Measurements from ENCODE around the gene NTPCR. TPM values are rescaled to one million over a fixed set of nuclear protein-coding genes. Genes with fewer than 3 reads are reported as not detected.
A peak's percentile ranks its signal among the peaks of the same experiment; 100 is the strongest.

NTPCR gene
- total RNA-seq, 2 experiments from 2014 or later = 41.7 to 45.0 TPM

DNA sequence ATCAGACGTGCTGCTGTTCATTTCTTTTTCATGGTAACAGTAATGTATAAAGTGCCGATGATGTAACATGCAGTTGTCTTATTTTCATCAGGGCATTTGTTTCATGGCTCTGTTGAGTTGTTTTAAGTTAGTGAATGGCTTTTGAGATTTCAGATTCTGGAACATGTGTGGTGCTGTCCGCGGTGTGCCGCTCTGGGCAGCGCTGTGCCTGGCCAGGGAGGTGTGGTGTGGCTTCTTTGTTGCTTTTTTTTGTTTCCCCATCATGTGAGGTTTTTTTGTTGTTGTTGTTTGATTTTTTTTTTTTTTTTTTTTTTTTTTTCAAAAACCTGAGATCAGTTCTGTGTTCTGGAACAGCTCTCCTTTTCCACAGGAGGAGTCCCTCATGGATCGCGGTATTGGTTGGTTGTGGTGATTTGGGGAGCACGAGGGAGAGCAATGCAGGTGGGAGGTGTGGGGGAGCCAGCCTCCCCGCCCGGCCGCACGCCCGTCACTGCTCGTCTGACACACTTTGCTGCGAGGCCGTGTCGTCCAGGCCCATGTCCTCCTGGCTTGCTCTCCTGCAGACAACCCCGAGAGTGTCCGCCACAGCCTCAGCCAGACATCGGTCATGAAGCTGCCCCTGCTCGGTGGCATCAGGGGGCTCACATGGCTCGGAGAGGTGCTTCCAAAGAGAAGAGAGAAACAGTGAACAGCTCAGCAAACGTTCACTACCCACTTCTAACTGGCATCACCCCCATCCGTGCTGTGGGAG is 33.6 kb downstream of the NTPCR start:
- peak overlapping the region; percentile 28 for H3K27ac Mint-ChIP-seq
- peaks cover 5% of the 10 kb centered on the region for H3K36me3 Mint-ChIP-seq
- intact Hi-C loops (cut with micrococcal nuclease) = no loop called here
- CTCF ChIA-PET = no interaction called here
- H3K4me3 Mint-ChIP-seq = no peak overlapping the region
- H3K4me1 Mint-ChIP-seq (ENCODE audit: low read depth) = peaks cover 3% of the 10 kb centered on the region
- POLR2A ChIA-PET = no interaction called here
- no peaks in the 10 kb centered on the region for H3K9me3 Mint-ChIP-seq
- no peak for DNase-seq
- H3K27me3 Mint-ChIP-seq = no peaks in the 10 kb centered on the region

DNA sequence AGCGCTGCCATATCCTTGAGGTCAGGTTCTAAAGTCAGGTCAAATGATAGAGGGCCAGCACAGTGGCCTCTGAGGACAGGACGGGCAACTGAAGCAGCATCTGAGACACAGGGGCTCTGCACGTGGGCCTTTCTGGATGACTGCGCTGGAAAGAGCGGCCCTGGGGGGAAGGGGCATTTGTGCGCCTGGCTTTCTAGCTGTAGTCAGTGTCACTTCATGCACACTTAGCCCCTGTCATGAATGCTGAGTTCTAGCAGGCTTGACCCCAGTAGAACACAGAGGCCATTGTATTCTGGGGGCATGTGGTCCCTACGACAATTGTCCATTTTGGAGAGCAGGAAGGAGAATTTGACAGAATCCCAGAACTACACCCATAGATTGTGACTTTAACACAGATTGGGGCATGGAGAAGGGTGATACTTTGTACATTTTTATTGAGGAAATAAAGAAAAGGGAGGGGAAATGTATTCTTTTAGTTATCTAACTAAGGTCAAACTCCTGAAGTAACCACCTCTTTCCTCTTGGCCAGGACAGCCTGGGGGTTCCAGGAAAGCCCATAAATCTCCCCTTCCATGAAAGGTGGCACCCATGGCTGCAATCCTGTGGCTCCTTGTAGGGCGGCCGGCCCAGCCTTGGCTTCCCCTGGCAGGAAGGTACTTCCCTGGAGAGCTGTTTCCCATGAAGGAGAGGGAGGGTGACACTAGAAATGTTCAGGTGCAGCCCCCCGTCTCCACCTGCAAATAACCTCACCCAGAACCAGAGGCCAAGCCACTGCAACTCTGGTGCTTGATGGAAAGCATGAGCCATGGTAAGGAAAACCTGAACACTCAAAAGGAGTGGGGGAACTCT is 34.4 kb downstream of the NTPCR start:
- POLR2A ChIA-PET = no interaction called here
- Mint-ChIP-seq H3K9me3 (no peaks in the 10 kb centered on the region), H3K4me1 (ENCODE audit: low read depth) (no peaks in the 10 kb centered on the region), H3K27ac (no peak overlapping the region), H3K27me3 (no peaks in the 10 kb centered on the region), H3K4me3 (no peak overlapping the region), H3K36me3 (peaks cover 3% of the 10 kb centered on the region)
- no peak for DNase-seq
- intact Hi-C loops (cut with micrococcal nuclease) = no loop called here
- CTCF ChIA-PET = no interaction called here

DNA sequence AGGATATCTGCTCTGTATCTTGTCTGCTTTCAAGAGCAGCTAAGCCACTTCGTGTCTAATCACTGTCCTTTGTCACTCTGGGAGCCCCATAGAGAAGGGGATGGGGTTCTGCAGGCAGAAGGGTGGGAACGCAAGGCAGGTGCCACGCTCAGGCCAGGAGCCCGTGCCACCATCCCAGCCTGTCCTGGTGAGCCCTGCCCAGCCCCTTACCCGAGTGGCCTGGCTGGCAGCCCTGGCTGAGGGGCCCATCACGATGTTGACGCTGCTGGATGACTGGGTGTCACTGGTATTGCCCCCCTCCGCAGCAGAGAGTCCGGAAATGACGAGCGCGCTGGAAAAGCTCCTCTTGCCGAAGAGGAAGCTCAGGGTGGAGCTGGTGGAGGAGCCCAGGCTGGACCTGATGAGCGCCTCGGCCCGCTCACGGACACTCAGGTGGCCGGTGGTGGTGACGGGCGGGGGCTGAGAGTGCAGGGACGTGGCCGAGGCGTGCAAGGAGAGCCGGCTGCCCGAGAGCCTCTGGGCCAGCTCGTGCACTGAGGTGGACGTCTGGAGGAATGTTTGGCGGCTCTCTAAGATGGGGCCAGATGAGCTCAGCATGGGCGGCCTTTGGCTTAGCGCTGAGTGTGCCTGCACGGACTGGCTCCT is 35.6 kb downstream of the NTPCR start:
- CTCF ChIA-PET = no interaction called here
- Mint-ChIP-seq H3K27me3 (no peaks in the 10 kb centered on the region), H3K4me3 (no peak overlapping the region), H3K9me3 (no peaks in the 10 kb centered on the region), H3K36me3 (peaks cover 3% of the 10 kb centered on the region), H3K27ac (no peak overlapping the region), H3K4me1 (ENCODE audit: low read depth) (no peaks in the 10 kb centered on the region)
- no peak for DNase-seq
- intact Hi-C loops (cut with micrococcal nuclease) = no loop called here
- POLR2A ChIA-PET = no interaction called here

DNA sequence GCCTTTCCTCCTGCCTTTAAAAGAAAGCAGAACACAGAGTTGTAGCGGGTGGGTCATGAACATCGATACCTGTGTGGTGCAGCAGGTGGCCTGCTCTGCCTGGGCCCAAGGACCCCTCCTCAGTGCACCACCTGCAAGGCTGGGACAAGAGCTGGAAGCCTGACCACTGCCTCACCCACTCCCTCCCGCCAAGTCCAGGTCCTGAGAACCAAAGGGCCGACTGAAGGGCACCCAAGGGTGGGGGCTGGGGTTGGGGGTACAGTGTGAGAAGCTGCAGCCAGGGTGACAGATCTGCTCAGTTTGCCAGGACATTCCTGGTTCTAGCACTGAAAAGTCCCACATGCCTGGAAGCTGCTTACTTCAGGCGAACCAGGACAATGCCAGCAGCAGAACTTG is 36.1 kb downstream of the NTPCR start:
- Mint-ChIP-seq H3K9me3 (no peaks in the 10 kb centered on the region), H3K36me3 (peaks cover 3% of the 10 kb centered on the region), H3K4me1 (ENCODE audit: low read depth) (no peaks in the 10 kb centered on the region), H3K27ac (no peak overlapping the region), H3K4me3 (no peak overlapping the region), H3K27me3 (no peaks in the 10 kb centered on the region)
- DNase-seq = no peak
- POLR2A ChIA-PET = no interaction called here
- CTCF ChIA-PET = no interaction called here
- intact Hi-C loops (cut with micrococcal nuclease) = no loop called here

DNA sequence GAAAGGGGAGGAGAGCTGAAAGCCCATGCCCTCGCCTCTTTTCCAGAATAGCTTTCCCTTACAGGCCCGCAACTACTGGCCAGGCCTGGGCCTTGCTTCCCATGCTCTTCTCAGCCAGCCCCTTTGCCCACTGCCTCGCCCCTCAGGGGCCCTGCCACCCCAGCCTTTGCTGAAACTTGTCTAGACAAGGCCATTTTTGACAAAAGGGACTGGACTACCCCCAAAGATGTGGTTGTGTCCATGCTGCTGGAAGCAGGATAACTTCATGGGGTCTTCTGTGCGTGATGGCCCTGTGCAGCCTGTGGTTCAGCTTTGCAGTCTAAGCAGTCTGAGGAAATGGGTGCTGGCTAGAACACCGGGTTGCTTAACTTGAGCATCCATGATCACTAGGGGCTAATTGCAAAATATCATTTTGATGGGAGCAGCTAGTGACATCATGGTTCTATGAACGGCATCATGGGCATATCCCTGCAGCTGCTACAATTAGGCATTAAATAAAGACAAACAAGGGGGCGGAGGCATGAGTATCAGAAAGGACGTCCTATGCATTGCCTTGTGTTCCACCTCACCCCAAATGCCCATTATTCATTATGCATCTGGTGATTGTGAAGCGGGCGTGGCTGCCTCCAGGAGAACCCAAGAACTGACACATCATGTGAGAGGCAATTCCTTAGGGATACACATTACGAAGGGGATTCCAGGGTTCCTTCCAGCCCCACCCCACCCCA is 36.8 kb downstream of the NTPCR start:
- ChIA-PET CTCF (no interaction called here), POLR2A (no interaction called here)
- Mint-ChIP-seq H3K27me3 (no peaks in the 10 kb centered on the region), H3K4me1 (ENCODE audit: low read depth) (no peaks in the 10 kb centered on the region), H3K36me3 (peaks cover 9% of the 10 kb centered on the region), H3K4me3 (no peak overlapping the region), H3K9me3 (no peaks in the 10 kb centered on the region), H3K27ac (no peak overlapping the region)
- intact Hi-C loops (cut with micrococcal nuclease) = no loop called here
- DNase-seq = no peak

DNA sequence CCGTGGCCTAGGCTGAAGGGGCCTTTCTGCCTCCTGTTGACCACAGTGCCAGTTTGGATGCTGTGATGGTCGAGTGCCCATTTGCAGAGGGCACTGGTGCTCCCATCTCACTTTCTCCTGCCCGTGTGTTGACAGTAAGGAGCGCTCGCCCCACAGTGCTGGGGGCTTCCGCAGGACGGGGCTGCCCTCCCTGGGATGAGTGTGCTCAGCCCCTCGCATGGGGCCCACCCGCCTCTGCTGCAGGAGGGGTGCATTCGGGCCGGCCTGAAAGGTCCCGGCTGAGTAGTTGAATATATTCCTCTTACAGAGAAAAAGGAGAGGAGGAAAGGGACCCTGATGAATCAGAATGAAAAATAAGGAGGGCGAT is 37.3 kb downstream of the NTPCR start:
- Mint-ChIP-seq H3K27ac (no peak overlapping the region), H3K4me3 (no peak overlapping the region), H3K27me3 (no peaks in the 10 kb centered on the region), H3K9me3 (no peaks in the 10 kb centered on the region), H3K4me1 (ENCODE audit: low read depth) (no peaks in the 10 kb centered on the region), H3K36me3 (peaks cover 11% of the 10 kb centered on the region)
- ChIA-PET POLR2A (no interaction called here), CTCF (no interaction called here)
- intact Hi-C loops (cut with micrococcal nuclease) = no loop called here
- no peak for DNase-seq

DNA sequence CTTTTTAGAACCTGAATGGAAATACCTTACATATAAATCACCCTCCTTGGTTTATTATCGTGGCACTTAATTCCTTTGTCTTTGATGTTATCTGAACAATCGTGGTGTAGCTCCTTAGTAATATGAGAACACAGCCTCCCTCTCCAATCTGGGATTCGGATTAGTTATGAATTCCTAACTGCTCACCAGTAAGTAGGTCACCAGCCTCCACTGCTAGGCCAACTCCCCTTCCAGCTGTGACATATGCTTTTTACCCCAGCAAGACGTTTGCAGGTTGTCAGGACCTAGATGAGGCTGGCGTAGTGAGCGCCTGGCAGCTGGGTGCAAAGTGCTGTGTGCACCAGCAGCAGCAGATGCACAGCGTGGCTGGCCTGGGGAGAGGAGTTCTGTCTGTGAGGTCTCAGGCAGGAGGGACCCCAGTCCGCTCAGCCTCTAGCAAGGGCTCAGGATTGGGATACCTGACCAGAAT is 38.2 kb downstream of the NTPCR start:
- ChIA-PET CTCF (no interaction called here), POLR2A (no interaction called here)
- H3K27me3 Mint-ChIP-seq = no peaks in the 10 kb centered on the region
- DNase-seq = no peak
- no peaks in the 10 kb centered on the region for H3K4me1 Mint-ChIP-seq (ENCODE audit: low read depth)
- H3K4me3 Mint-ChIP-seq = no peak overlapping the region
- H3K27ac Mint-ChIP-seq = no peak overlapping the region
- intact Hi-C loops (cut with micrococcal nuclease) = no loop called here
- H3K36me3 Mint-ChIP-seq = peaks cover 19% of the 10 kb centered on the region
- H3K9me3 Mint-ChIP-seq = peaks cover 4% of the 10 kb centered on the region

DNA sequence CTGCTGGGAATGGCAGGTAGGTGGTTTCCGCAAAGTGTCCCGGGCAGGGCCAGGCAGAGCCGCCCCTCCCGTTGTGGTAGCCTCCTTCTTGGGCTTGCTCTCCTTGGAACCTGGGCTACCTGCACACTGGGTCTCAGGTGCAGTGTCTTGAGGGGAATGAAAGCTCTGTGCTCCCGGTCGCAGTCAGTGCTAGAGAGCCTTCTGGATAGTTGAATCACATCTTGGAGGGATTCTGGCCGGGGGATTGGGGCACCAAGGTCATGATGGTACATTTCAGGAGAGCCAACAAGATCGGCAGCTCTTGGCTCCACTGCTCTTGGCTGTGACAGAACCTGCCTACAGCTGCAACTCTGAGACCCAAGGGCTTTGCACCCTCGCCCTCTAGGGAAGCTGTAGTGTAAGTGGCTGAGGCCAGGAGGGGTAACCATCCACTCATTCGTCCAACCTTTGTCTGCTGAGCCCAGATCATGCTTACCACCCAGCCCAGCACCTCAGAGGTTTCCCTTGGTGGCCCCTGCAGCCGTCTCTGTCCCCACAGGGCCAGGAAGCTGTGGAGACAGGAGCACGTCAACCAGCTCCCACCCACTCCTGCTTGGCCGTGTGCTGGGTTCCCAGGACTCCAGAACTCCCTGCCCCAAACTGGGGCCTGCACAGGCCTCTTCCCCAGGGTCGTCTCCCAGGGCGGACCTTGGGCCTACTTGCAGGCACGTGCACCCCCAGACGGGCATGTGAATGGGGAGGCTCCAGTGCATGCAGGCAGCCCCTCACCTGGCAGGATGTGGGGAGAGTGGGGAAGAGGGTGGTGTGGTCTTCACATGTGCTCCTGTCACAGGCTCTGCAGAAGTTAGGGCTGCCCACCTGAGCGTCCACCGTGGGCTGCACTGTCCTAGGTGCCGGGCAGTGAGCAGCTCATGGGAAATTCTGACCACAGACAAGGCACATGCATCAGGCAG is 40.0 kb downstream of the NTPCR start:
- H3K9me3 Mint-ChIP-seq = peaks cover 18% of the 10 kb centered on the region
- no peak for DNase-seq
- H3K4me1 Mint-ChIP-seq (ENCODE audit: low read depth) = no peaks in the 10 kb centered on the region
- H3K27ac Mint-ChIP-seq = no peak overlapping the region
- no peaks in the 10 kb centered on the region for H3K27me3 Mint-ChIP-seq
- H3K36me3 Mint-ChIP-seq = peaks cover 34% of the 10 kb centered on the region
- H3K4me3 Mint-ChIP-seq = no peak overlapping the region
- intact Hi-C loops (cut with micrococcal nuclease) = no loop called here
- ChIA-PET POLR2A (no interaction called here), CTCF (no interaction called here)

DNA sequence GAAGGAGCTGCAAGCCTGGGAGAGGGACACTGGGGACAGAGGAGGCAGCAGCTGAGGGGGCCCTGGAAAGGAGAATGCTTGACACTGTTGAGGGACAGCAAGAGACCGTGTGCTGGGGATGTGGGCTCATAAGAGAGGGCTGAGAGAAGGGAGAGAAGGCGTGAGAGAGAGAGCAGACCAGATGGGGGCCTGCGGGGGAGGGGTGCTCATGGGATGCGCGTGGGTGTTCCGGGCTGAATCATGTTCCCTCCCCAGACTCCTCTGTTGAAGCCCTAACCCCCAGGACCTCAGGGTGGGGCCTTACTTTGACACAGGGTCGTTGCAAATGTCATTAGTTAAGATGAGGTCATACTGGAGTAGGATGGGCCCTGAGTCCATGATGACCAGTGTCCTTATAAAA is 40.8 kb downstream of the NTPCR start:
- H3K4me1 Mint-ChIP-seq (ENCODE audit: low read depth) = no peaks in the 10 kb centered on the region
- peaks cover 39% of the 10 kb centered on the region for H3K36me3 Mint-ChIP-seq
- no peak overlapping the region for H3K27ac Mint-ChIP-seq
- H3K9me3 Mint-ChIP-seq = peaks cover 18% of the 10 kb centered on the region
- POLR2A ChIA-PET = no interaction called here
- DNase-seq = no peak
- CTCF ChIA-PET = no interaction called here
- intact Hi-C loops (cut with micrococcal nuclease) = no loop called here
- H3K4me3 Mint-ChIP-seq = no peak overlapping the region
- no peaks in the 10 kb centered on the region for H3K27me3 Mint-ChIP-seq

DNA sequence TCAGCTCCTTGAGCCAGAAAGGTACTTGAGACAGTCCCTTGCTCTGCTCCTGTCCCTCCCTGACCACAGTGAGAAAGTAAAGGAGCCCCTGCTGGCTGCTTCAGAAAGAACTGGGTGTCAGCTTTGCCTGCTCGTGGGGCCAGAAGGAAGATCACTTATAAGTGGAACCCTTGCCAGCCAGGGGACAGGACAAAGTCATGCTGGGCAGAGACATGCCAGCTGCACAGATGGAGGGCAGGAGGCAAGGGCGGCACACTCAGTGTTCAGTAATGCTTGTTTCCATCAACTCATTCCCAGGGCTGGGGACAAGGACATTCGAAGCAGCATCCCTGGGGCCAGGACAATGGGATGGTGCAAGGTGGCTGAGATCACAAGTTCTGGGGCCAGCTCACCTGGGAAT is 41.8 kb downstream of the NTPCR start:
- no peaks in the 10 kb centered on the region for H3K4me1 Mint-ChIP-seq (ENCODE audit: low read depth)
- H3K9me3 Mint-ChIP-seq = peaks cover 18% of the 10 kb centered on the region
- H3K27ac Mint-ChIP-seq = no peak overlapping the region
- no peak for DNase-seq
- no peak overlapping the region for H3K4me3 Mint-ChIP-seq
- ChIA-PET POLR2A (no interaction called here), CTCF (no interaction called here)
- no peaks in the 10 kb centered on the region for H3K27me3 Mint-ChIP-seq
- H3K36me3 Mint-ChIP-seq = peaks cover 48% of the 10 kb centered on the region
- intact Hi-C loops (cut with micrococcal nuclease) = no loop called here

DNA sequence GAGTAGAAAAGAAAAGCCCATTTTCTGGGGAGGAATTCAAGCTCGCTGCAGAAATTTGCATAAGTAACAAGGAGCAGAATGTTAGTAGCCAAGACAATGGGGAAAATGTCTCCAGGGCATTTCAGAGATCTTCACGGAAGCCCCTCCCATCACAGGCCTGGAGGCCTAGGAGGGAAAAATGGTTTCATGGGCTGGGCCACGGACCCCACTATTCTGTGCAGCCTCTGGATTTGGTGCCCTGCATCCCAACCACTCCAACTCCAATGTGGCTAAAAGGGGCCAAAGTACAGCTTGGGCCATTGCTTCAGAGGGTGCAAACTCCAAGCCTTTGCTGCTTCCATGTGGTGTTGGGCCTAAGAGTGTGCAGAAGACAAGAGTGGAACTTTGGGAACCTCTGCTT is 43.1 kb downstream of the NTPCR start:
- POLR2A ChIA-PET = no interaction called here
- CTCF ChIA-PET = no interaction called here
- Mint-ChIP-seq H3K27ac (no peak overlapping the region), H3K9me3 (peaks cover 18% of the 10 kb centered on the region), H3K36me3 (peaks cover 61% of the 10 kb centered on the region), H3K4me3 (no peak overlapping the region), H3K4me1 (ENCODE audit: low read depth) (no peaks in the 10 kb centered on the region), H3K27me3 (no peaks in the 10 kb centered on the region)
- DNase-seq = no peak
- intact Hi-C loops (cut with micrococcal nuclease) = no loop called here
